Calu3 (cell line): ENCODE results near the gene MARCOL. TPM values are rescaled to one million over a fixed set of nuclear protein-coding genes. Genes with fewer than 3 reads are reported as not detected.
"Not testable (repeated sequence)": the region's sequence is repeated elsewhere in the genome, so short reads cannot be mapped to it uniquely, and the experiment has no call there.

Source experiments
- BruUV-seq: library from RNA; stranded (reverse); fragments of 400-500 nt; replicated peaks from 2 replicates; lab custom pipeline; 2021; lab: Mats Ljungman, UMichigan
- CTCF ChIA-PET: fragments of 300-600 bp; sonication (Branson Sonifier 250); formaldehyde crosslinking; loops from one replicate; lab custom pipeline; 2022; ENCODE audit warnings: antibody characterized with exemption; lab: Charles Lee
- DNase-seq: peaks from one replicate; pipeline ENCODE4 v3.0.0; 2022
- H3K27ac Mint-ChIP-seq: one replicate; pipeline ENCODE4 v1.8.0; 2022; ENCODE audit warnings: mixed read lengths; ENCODE audit not compliant: unreplicated experiment
- H3K27me3 Mint-ChIP-seq: one replicate; pipeline ENCODE4 v1.8.0; 2022; ENCODE audit warnings: mixed read lengths; ENCODE audit not compliant: unreplicated experiment
- H3K36me3 Mint-ChIP-seq: one replicate; pipeline ENCODE4 v1.8.0; 2022; ENCODE audit warnings: mild to moderate bottlenecking, moderate library complexity, mixed read lengths; ENCODE audit not compliant: insufficient read depth, unreplicated experiment
- H3K4me1 Mint-ChIP-seq: one replicate; pipeline ENCODE4 v1.8.0; 2022; ENCODE audit warnings: mild to moderate bottlenecking, low read depth, mixed read lengths; ENCODE audit not compliant: unreplicated experiment
- H3K4me3 Mint-ChIP-seq: one replicate; pipeline ENCODE4 v1.8.0; 2022; ENCODE audit warnings: mild to moderate bottlenecking, low read depth, moderate library complexity, mixed read lengths; ENCODE audit not compliant: unreplicated experiment
- H3K9me3 Mint-ChIP-seq: one replicate; pipeline ENCODE4 v1.8.0; 2022; ENCODE audit warnings: low read depth, mixed read lengths; ENCODE audit not compliant: unreplicated experiment
- CTCF ChIP-seq: fragments of 200-600 bp; IDR thresholded peaks from one replicate; pipeline ENCODE4 v1.8.0; 2022; ENCODE audit warnings: antibody characterized with exemption; ENCODE audit not compliant: unreplicated experiment
- intact Hi-C: fragments of 100-400 bp; cut with micrococcal nuclease; formaldehyde crosslinking; loops from one replicate; pipeline ENCODE4 v1.10.0; 2022; ENCODE audit not compliant: unreplicated experiment
- total RNA-seq: library from RNA; stranded (reverse); gene quantifications from 2 replicates; pipeline ENCODE4 v1.2.3, GENCODE V29; 2022

The MARCOL gene
- total RNA-seq, 1 experiment from 2014 or later = not detected

- CTCF ChIA-PET = no interaction called here
- peaks cover 8% of the 10 kb centered on the region for H3K9me3 Mint-ChIP-seq
Observed at GRCh38 chr5:148261221-148261620, 22.9 kb downstream of the MARCOL start.

GRCh38 chr5:148267962-148268361 lies 29.6 kb downstream of the MARCOL start:
- Mint-ChIP-seq H3K27ac (peak overlapping the region; percentile 88), H3K9me3 (peaks cover 8% of the 10 kb centered on the region), H3K27me3 (no peaks in the 10 kb centered on the region), H3K4me3 (peak overlapping the region; percentile 51), H3K36me3 (no peaks in the 10 kb centered on the region), H3K4me1 (peaks cover 27% of the 10 kb centered on the region)
- CTCF ChIA-PET = interaction anchor here (0.7 to 1.4 kb wide), 6 partner anchors 13 to 130 kb away, joined by 3 to 5 read pairs (median 4); no protein-coding TSS in a partner anchor
- no peak for DNase-seq
- intact Hi-C loops = no loop called here
- no TSS peak for BruUV-seq
- no peak for TF ChIP-seq CTCF

More at GRCh38 chr5:148261221-148261620, 22.9 kb downstream of the MARCOL start:
- no peaks in the 10 kb centered on the region for H3K36me3 Mint-ChIP-seq
- no peak for DNase-seq
- no TSS peak for BruUV-seq
- H3K27me3 Mint-ChIP-seq = no peaks in the 10 kb centered on the region
- H3K4me1 Mint-ChIP-seq = no peaks in the 10 kb centered on the region
- H3K4me3 Mint-ChIP-seq = no peak overlapping the region
- intact Hi-C loops = no loop called here
- no peak overlapping the region for H3K27ac Mint-ChIP-seq
- no peak for TF ChIP-seq CTCF

- H3K4me1 Mint-ChIP-seq = peaks cover 27% of the 10 kb centered on the region
- peak; percentile 65 for DNase-seq
- TF ChIP-seq CTCF = no peak
- no peaks in the 10 kb centered on the region for H3K27me3 Mint-ChIP-seq
- intact Hi-C loops = no loop called here
- peaks cover 8% of the 10 kb centered on the region for H3K9me3 Mint-ChIP-seq
- no peaks in the 10 kb centered on the region for H3K36me3 Mint-ChIP-seq
- peak within 1 kb of the TSS; percentile 51 for H3K4me3 Mint-ChIP-seq
- BruUV-seq = no TSS peak
- H3K27ac Mint-ChIP-seq = peak within 1 kb of the TSS; percentile 88
- CTCF ChIA-PET = interaction anchor here (0.7 to 1.4 kb wide), 6 partner anchors 12 to 130 kb away, joined by 3 to 5 read pairs (median 4); no protein-coding TSS in a partner anchor
Observed at GRCh38 chr5:148268566-148268965, 30.2 kb downstream of the MARCOL start, which contains the start of gene SPINK13. Gene SPINK13, plus strand, starts transcription at chr5:148268794. Its CDS starts 1,279 bp downstream, at chr5:148270073.

GRCh38 chr5:148275129-148275528 lies 36.8 kb downstream of the MARCOL start:
- CTCF ChIA-PET, BruUV-seq, H3K27ac Mint-ChIP-seq, H3K27me3 Mint-ChIP-seq, H3K4me1 Mint-ChIP-seq, H3K36me3 Mint-ChIP-seq, H3K4me3 Mint-ChIP-seq, intact Hi-C loops, DNase-seq: not testable (repeated sequence)
- H3K9me3 Mint-ChIP-seq = peaks cover 12% of the 10 kb centered on the region

GRCh38 chr5:148280893-148281292 lies 42.6 kb downstream of the MARCOL start:
- H3K4me1 Mint-ChIP-seq, H3K4me3 Mint-ChIP-seq, BruUV-seq, H3K27ac Mint-ChIP-seq, H3K36me3 Mint-ChIP-seq, H3K27me3 Mint-ChIP-seq, intact Hi-C loops: not testable (repeated sequence)
- H3K9me3 Mint-ChIP-seq = peaks cover 12% of the 10 kb centered on the region
- CTCF ChIA-PET = interaction anchor here (0.7 to 1.3 kb wide), 4 partner anchors 10 to 13 kb away, joined by 3 to 5 read pairs (median 4); partner anchors contain the start of gene SPINK13
- peak; percentile 64 for DNase-seq

- H3K4me3 Mint-ChIP-seq, H3K36me3 Mint-ChIP-seq, H3K27me3 Mint-ChIP-seq, H3K4me1 Mint-ChIP-seq, intact Hi-C loops, BruUV-seq, H3K27ac Mint-ChIP-seq: not testable (repeated sequence)
- CTCF ChIA-PET = interaction anchor here (0.7 to 1.3 kb wide), 4 partner anchors 10 to 13 kb away, joined by 3 to 5 read pairs (median 4); partner anchors contain the start of gene SPINK13
- peak; percentile 4 for DNase-seq
- H3K9me3 Mint-ChIP-seq = peaks cover 12% of the 10 kb centered on the region
Observed at GRCh38 chr5:148281336-148281735, 43.0 kb downstream of the MARCOL start.
